Fibroblast of skin of right quadriceps (primary cell): Measurements from ENCODE around the gene FOXM1.
"Not testable (repeated sequence)": the region's sequence is repeated elsewhere in the genome, so short reads cannot be mapped to it uniquely, and the experiment has no call there.

Source experiments
- DNase-seq: peaks from one replicate; pipeline ENCODE4 v3.0.0-alpha.2; 2013

FOXM1 gene

DNA sequence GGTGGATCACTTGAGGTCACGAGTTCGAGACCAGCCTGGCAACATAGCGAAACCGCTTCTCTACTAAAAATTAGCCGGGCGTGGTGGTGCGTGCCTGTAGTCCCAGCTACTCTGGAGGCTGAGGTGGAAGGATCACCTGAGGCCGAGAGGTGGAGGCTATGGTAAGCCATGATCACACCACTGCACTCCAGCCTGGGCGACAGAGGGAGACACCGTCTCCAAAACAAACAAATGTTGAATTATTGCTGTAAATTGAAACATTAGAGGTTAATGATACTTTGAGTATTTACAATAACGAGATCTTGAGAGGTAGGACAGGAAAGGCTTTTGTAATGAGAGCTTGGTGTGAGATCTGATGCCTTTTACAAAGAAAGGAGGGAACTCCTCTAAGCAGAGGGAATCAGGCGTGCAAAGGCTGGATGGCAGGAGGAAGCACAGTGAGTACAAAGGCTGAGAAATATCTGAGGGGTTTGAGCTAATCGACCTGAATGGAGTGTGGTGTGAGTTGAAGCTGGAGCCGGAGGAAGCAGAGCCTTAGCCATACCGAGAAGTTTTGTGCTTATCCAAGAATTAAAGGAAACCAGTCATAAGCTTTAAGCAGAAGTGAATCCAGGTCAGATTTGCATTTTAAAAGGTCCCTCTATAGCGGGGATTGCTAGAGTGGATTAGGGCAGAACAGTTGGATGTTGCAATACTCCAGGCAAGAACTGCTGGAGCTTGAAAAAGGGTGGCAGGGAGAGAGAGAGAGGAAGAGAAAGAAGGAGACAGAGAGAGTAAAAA lies 1.2 kb upstream of the FOXM1 start:
- peak; percentile 36 for DNase-seq

DNA sequence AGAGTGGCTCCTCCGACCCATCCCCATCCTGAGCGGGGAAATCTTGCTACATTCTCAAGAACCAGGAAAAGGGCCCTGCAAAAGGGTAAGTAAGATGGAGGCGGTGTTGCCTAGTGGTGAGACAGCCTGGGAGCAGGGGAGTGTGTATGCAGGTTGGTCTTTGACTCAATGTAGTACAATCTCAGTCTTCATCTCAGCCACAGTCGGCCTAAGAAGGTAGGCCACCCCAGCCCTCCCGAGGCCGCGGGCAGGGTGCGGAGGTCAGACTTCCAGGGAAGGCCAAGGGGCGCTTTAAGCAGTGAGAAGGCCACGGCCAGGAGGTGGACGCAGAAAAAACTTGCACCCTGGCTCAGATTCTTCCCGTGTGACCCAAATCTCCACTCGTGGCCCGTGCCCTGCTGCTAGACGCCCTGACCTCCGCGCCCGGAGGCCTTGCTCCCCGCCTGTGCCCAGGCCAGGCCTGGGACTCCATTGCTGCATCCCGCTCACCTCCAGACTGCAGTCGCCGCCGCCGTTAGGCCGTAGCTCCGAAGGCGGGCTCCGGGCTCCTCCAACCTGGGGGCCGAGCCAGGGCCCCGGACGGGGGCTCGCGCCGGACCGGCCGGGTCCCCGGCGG lies 435 bp downstream of the FOXM1 start:
- DNase-seq, result peak; percentile 33

DNA sequence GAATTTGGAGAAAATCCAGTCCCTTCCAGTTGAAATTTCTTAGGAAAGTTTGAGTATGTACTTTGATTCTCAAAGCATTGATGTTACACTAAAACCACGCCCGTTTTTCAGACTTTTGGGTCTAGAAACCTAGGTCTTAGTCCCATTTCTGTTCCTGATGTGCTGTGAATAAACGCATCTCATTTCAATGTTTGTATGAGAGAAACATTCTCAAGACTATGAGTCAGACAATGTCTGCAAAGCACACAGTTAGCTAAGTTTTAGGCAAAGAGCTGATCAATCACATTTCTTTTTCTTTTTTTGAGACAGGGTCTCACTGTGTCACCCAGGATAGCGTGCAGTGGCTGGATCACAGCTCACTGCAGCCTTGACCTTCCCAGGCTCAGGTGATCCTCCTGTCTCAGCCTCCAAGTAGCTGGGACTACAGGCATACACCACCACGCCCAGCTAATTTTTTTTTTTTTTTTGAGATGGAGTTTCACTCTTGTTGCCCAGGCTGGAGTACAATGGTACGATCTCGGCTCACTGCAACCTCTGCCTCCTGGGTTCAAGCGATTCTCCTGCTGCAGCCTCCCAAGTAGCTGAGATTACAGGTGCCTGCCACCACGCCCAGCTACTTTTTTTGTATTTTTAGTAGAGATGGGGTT lies 7.9 kb downstream of the FOXM1 start:
- DNase-seq, result not testable (repeated sequence)

- DNase-seq, result no peak
Observed at GRCh38 chr12:2864198-2864597, 12.8 kb downstream of the FOXM1 start.

- not testable (repeated sequence) for DNase-seq
Observed at GRCh38 chr12:2863402-2863801, 13.6 kb downstream of the FOXM1 start.

GRCh38 chr12:2862876-2863275 lies 14.1 kb downstream of the FOXM1 start:
- DNase-seq, result no peak

DNA sequence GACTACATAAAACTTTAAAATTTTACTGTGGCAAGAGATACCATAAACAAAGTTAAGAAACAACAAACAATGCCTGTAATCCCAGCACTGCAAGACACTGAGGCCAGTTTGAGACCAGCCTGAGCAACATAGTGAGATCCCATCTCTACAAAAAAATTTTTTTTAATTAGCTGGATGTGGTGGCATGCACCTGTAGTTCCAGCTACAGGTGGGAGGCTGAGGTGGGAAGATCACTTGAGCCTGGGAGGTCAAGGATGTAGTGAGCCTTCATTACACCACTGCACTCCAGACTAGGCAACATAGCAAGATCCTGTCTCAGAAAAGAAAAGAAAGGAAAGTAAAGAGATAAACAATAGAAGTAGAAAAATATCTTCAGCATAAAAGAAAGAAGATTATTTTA lies 16.8 kb downstream of the FOXM1 start:
- no peak for DNase-seq

DNA sequence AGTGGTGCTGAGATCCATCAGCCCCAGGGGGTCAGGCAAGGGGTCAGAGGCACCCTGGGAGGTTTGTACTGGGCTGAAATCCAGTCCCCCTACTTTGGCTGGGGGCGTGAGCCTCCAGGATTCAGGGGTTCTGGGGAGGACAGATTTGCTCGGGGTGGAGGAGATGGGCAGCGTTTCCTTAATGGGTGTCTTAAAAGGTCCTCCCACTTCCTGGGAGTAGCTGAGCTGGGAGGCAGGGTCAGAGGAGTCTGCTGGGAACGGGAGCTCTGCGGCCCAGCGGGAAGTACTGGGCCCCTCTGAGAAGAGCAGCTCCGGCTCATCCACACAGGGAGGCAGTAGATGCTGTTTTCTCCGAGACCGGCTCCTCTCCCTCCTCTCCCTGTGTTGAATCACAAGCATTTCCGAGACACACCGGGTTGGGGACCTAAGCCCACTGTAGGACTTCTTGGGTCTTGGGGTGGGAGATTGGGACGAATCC lies 18.0 kb downstream of the FOXM1 start:
- no peak for DNase-seq

DNA sequence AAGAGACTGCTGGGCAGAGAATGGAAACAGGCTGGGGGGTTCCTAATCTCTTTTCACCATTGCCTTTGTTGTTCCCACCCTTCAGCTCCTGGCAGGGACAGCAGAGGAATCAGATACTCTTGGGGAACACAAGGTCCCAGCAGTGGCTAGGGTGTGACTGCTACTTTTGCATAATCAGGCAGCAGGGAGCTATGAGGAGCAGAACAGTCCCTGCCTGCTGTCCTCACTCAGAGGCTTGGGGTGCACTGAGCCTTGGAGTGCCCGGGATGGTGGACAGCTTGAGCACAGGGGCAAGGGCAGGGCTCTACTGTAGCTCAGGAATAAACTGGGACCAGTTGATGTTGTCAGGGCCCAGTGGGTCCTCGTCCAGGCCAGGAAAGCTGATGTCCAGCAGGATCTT lies 18.6 kb downstream of the FOXM1 start:
- no peak for DNase-seq

DNA sequence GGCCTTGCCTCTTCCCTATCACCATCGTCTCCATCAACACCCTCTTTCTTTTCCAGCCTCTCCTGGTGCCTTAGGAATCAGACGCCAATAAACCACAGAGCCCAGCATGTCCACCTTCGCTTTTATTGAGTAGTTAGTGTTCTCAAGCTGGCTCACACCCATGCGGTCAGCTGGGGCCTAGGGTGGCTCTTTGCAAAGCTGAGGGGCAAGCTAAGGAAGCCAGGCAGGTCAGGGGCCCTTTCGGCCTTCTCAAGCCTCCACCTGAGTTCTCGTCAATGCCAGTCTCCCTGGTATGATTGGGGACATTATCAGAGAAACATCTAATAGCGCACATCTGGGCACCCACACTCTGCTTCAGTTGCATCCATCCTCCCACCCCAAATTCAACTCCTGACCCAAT lies 19.4 kb downstream of the FOXM1 start:
- no peak for DNase-seq

DNA sequence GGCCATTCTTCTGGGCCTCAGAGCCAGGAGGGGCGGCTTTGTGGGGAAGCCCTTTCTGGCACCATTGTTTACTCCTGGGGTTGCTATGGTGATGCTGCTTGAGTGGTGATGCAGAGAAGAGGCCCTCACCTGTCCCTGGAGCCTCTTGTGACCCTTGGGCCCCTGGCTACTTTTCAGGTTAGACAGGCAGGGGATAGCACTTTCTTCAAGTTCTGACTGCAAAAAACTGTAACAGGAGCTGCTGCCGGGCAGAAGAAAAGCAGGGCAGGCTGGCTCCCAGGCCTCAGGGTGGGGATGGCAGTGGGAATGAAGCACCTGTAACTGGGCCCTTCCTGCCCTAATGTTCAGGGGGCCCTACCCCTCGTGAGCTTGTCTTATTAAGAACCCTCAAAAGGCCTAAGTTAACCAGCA lies 19.9 kb downstream of the FOXM1 start, which contains the start of gene TEX52:
TEX52 (minus strand) TSS at position 19 of the 411 bp plus-strand sequence; CDS start at position 6, 13 bp downstream.
- no peak for DNase-seq

- no peak for DNase-seq
Observed at GRCh38 chr12:2856051-2856450, 20.9 kb downstream of the FOXM1 start.

DNA sequence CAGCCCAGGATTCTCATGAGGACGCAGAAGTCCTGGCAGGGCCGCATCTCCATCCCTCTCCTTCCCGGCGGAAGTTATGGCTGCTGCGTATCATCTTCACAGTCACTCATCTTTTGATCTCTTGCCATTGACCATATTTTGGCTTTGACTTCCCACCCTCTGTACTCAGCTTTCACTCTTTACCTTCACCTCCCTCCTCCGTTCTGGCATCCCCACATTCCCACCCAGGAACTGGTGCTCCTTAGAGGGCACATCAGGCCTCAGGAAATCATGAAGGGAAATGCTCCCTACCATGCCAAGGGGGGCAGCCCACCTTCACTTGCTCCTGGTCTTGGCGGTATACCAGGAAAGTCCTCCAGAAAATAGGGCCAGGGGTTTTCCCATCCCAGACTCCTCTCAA lies 21.4 kb downstream of the FOXM1 start:
- no peak for DNase-seq

GRCh38 chr12:2854669-2855453 lies 22.1 kb downstream of the FOXM1 start:
- DNase-seq, result no peak

DNA sequence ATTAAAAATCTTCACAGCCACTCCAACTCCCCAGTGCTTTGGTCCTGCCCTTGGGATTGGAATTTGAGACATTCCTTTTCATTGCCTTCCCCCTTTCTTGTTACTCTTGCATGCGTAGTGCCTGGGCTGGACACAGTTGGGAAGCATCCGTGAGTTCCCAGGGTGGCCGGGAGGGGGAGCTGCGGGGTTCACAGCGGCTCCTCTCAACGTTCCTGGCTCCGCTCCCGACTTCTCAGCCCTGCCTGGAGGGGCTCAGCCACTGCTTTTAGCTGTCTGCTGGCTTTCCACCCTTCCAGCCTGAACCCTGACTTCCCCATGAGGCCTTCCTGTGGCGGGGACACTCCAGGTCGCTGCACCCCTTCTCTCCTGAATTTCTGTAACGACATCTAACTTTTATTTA lies 23.3 kb downstream of the FOXM1 start:
- peak; percentile 80 for DNase-seq

DNA sequence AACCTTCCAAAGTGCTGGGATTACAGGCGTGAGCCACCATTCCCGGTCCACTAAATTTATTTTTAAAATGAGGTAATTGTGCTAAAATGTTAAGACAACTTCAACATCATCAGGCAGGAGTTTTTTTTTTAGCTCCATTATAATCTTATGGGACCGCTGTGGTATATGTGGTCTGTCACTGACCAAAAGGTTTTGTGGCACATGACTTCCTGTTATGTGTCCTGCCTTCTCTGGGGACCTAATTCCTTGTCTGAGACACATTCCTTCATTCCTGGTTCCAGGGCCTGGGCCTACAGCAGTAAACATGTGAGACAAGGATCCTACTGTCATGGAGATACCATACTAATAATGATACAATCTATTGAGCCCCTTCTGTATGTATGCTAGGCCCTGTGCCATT lies 25.0 kb downstream of the FOXM1 start:
- DNase-seq, result no peak

DNA sequence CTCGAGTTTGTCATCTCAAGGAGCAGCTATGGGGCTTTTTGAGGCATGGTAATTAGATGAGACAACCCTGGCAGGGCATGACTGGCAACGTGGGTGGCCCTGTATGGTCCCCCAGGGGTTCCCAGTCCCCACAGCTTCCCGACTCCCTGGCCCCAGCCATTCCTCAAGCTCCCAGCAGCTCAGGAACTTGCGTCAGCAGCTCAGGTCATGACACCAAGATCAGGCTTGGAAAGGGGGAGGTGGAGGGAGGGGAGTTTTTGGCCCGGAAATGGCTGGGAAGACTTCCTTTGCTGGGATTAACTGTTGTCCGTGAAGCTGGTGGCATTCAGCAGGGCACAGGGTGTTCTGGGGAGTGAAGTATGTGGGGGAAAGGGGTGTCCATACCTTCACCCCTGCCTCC lies 31.7 kb downstream of the FOXM1 start:
- DNase-seq, result peak; percentile 88

- peak; percentile 45 for DNase-seq
Observed at GRCh38 chr12:2844786-2845185, 32.2 kb downstream of the FOXM1 start.

DNA sequence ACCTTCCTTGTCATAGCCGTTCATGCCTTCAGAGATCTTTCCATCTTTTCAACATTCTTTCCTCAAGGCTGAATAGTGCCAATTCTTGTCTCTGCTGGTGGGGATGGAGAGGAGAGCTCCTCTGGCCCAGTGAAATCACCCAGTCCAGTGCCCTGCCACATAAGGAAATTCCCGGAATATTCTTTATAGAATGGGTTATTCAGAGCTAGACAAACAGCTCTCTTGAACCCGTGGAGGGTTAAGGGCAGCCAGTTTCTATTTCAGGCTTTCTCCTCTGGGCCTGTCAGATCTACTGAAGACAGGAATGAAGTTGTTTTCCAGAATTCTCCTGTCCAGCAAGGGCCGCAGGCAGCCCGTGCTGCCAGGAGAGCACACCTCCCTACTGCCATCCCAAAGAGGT lies 34.0 kb downstream of the FOXM1 start:
- no peak for DNase-seq

- no peak for DNase-seq
Observed at GRCh38 chr12:2841056-2841650, 35.8 kb downstream of the FOXM1 start.

DNA sequence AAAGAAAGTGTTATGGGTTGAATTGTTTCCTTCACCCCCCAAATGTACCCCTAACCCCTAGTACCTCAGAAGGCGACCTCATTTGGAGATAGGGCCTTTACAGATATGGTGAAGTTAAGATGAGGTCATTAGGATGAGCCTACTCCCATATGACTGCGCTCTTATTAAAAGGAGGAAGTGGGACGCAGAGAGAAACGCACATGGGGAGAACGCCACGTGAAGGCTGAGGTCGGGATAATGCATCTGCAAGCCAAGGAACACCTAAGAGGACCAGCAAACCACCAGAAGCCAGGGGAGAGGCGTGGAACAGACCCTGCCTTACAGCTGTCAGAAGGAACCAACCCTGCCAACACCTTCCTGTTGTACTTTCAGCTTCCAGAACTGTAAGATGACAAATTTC lies 40.4 kb downstream of the FOXM1 start:
- no peak for DNase-seq

DNA sequence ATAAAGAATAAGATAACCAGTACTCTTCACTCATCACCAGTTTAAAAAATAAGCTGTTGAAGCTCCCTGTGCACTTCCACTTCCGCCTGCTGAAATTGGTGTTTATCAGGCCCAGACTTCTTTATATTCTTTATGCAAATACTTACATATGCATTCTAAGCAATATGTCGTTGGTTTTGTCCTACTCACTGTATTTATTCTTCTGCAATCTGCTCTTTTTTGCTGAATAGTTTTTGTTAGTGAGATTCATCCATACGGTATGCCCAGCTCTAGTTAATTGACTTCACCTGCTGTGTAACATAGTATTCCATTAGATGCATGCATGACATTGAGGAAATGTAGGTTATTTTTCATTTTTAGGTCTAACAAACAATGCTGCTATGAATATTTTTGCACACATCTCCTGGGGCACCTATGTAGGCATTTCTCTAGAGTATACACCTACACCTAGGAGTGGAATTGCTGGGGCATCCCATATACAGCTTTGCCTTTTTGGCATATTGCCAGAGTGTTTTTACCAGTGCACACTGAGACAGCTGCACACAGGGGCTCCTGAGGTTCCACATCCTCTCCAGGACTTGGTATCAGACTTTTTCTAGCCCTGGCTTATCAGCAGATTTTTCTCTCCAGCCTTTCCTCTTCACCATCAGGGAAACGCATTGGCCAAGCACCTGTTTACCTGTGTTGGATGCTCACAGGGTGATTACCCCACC lies 41.1 kb downstream of the FOXM1 start:
- no peak for DNase-seq
